Endodermal cell (in vitro differentiated cells): ENCODE results near the gene IST1. TPM values are rescaled to one million over a fixed set of nuclear protein-coding genes. Genes with fewer than 3 reads are reported as not detected.

Experiments used
- DNase-seq: peaks from one replicate; pipeline ENCODE4 v3.0.0-alpha.2; 2017
- H3K27ac ChIP-seq: 2 replicates; pipeline ENCODE4 v1.5.1; 2013; ENCODE audit warnings: mild to moderate bottlenecking, low read depth, low read length, moderate library complexity
- H3K27me3 ChIP-seq: 2 replicates; pipeline ENCODE4 v1.6.1; 2013; ENCODE audit warnings: mild to moderate bottlenecking, low read length, moderate library complexity; ENCODE audit not compliant: insufficient read depth, control insufficient read depth, poor library complexity, severe bottlenecking
- H3K36me3 ChIP-seq: 2 replicates; pipeline ENCODE4 v1.7.0; 2013; ENCODE audit warnings: mild to moderate bottlenecking, low read length, moderate library complexity; ENCODE audit not compliant: control insufficient read depth, insufficient read depth
- H3K4me1 ChIP-seq: one replicate; pipeline ENCODE4 v1.7.0; 2013; ENCODE audit warnings: low read length; ENCODE audit not compliant: control insufficient read depth, insufficient read depth
- H3K4me3 ChIP-seq: 2 replicates; pipeline ENCODE4 v1.5.1; 2013; ENCODE audit warnings: mild to moderate bottlenecking, low read length, moderate library complexity
- H3K9ac ChIP-seq: 2 replicates; pipeline ENCODE4 v1.6.1; 2013; ENCODE audit warnings: mild to moderate bottlenecking, low read length, moderate library complexity; ENCODE audit not compliant: poor library complexity, severe bottlenecking; ENCODE audit errors: extremely low read depth
- H3K9me3 ChIP-seq: 2 replicates; pipeline ENCODE4 v1.6.1; 2013; ENCODE audit warnings: mild to moderate bottlenecking, low read length, moderate library complexity; ENCODE audit not compliant: control insufficient read depth
- H3K27ac Mint-ChIP-seq: 2 replicates; pipeline ENCODE4 v1.8.0; 2020; ENCODE audit warnings: mixed read lengths
- H3K27me3 Mint-ChIP-seq: 2 replicates; pipeline ENCODE4 v1.8.0; 2021; ENCODE audit warnings: mild to moderate bottlenecking, mixed read lengths; ENCODE audit not compliant: insufficient read depth
- H3K36me3 Mint-ChIP-seq: 2 replicates; pipeline ENCODE4 v1.8.0; 2020; ENCODE audit warnings: low read depth, mixed read lengths
- H3K4me1 Mint-ChIP-seq: 2 replicates; pipeline ENCODE4 v1.8.0; 2020; ENCODE audit warnings: mixed read lengths
- H3K4me3 Mint-ChIP-seq: 2 replicates; pipeline ENCODE4 v1.8.0; 2020; ENCODE audit warnings: mild to moderate bottlenecking, moderate library complexity, mixed read lengths
- H3K9me3 Mint-ChIP-seq: 2 replicates; pipeline ENCODE4 v1.8.0; 2020; ENCODE audit warnings: mild to moderate bottlenecking, mixed read lengths
- WGBS, 2 experiments: methylation state at CpG; one replicate each; pipeline versions ENCODE4 v1.1.5 to v1.1.7; 2013; ENCODE audit warnings: missing lambda C conversion rate in 2 of 2, mixed read lengths in 1 of 2; ENCODE audit not compliant: insufficient coverage in 1 of 2, insufficient read length in 1 of 2; 5-methylcytosine and 5-hydroxymethylcytosine counted together
- total RNA-seq, 2 donors: library from RNA; stranded (reverse); fragmentation: NEBNext Ultra II Directional in 1 of 2; extraction: Animal tissue kit (Norgen Biotek cat#: 25700) in 1 of 2; gene quantifications; 2 replicates in 1 of 2; 3 replicates in 1 of 2; pipeline ENCODE4 v1.2.1, GENCODE V29; 2021
- TF ChIP-seq, protein P1 (sequence below): fragments of 200-600 bp; sonication (generic); conservative IDR thresholded peaks from 2 replicates; pipeline ENCODE4 v1.5.0; 2021; ENCODE audit warnings: antibody characterized with exemption, mild to moderate bottlenecking

Gene IST1
- total RNA-seq, 2 donors from 2014 or later: 259 to 319 TPM

DNA sequence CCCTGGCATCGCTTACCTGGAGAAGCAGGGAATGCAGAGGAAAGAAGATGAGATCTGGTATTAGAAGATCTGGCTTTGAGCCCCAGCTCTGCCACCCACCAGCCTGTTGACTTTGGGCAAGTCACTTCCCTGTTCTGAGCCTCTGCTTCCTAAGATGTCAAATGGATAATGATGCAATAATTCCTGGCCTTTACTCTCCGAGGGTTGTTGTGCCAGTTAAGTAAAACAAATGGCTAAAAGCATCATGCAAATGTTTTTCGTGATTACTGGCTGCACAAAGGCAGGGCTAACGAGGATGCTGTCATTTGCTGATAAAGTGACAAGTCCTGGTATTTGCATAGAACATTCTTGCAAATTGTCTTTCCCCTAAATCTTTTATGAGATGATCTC lies 10.1 kb upstream of the IST1 start:
- Mint-ChIP-seq H3K4me1 (peaks cover 23% of the 10 kb centered on the region), H3K27me3 (no peaks in the 10 kb centered on the region), H3K4me3 (peak overlapping the region; percentile 85), H3K9me3 (no peaks in the 10 kb centered on the region), H3K27ac (no peak overlapping the region), H3K36me3 (peaks cover 5% of the 10 kb centered on the region)
- H3K4me3 ChIP-seq: no peak overlapping the region
- TF ChIP-seq, protein P1, sequence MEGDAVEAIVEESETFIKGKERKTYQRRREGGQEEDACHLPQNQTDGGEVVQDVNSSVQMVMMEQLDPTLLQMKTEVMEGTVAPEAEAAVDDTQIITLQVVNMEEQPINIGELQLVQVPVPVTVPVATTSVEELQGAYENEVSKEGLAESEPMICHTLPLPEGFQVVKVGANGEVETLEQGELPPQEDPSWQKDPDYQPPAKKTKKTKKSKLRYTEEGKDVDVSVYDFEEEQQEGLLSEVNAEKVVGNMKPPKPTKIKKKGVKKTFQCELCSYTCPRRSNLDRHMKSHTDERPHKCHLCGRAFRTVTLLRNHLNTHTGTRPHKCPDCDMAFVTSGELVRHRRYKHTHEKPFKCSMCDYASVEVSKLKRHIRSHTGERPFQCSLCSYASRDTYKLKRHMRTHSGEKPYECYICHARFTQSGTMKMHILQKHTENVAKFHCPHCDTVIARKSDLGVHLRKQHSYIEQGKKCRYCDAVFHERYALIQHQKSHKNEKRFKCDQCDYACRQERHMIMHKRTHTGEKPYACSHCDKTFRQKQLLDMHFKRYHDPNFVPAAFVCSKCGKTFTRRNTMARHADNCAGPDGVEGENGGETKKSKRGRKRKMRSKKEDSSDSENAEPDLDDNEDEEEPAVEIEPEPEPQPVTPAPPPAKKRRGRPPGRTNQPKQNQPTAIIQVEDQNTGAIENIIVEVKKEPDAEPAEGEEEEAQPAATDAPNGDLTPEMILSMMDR: no peak
- 60 to 61% methylated on average over 3 to 4 of the region's 4 CpGs for WGBS, 2 experiments
- peak; percentile 60 for DNase-seq
- no peaks in the 10 kb centered on the region for H3K27me3 ChIP-seq
- no peaks in the 10 kb centered on the region for H3K4me1 ChIP-seq
- H3K27ac ChIP-seq: no peak overlapping the region
- H3K9me3 ChIP-seq: no peaks in the 10 kb centered on the region
- peaks cover 14% of the 10 kb centered on the region for H3K36me3 ChIP-seq
- H3K9ac ChIP-seq: no peak overlapping the region

DNA sequence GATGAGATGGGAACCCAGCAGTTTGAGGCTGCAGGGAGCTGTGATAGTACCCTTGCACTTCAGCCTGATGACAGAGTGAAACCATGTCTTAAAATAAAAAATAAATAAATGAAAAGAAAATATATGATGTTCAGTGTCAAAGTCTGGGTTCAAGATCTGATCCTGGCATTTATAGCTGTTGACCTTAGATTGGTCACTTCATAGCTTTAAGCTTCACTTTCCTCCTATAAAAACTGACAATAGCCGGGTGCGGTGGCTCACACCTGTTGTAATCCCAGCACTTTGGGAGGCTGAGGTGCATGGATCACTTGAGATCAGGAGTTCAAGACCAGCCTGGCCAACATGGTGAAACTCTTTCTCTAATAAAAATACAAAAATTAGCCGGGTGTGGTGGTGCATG lies 6.2 kb upstream of the IST1 start:
- no peaks in the 10 kb centered on the region for H3K36me3 ChIP-seq
- H3K9ac ChIP-seq: no peak overlapping the region
- peaks cover 14% of the 10 kb centered on the region for H3K4me1 Mint-ChIP-seq
- H3K36me3 Mint-ChIP-seq: no peaks in the 10 kb centered on the region
- H3K27ac Mint-ChIP-seq: no peak overlapping the region
- no peaks in the 10 kb centered on the region for H3K27me3 Mint-ChIP-seq
- H3K27me3 ChIP-seq: no peaks in the 10 kb centered on the region
- no peak overlapping the region for H3K4me3 ChIP-seq
- H3K27ac ChIP-seq: no peak overlapping the region
- no peaks in the 10 kb centered on the region for H3K4me1 ChIP-seq
- no peak overlapping the region for H3K4me3 Mint-ChIP-seq
- 84 to 95% methylated on average over 3 of the region's 3 CpGs for WGBS, 2 experiments
- H3K9me3 ChIP-seq: no peaks in the 10 kb centered on the region
- no peaks in the 10 kb centered on the region for H3K9me3 Mint-ChIP-seq
- TF ChIP-seq, protein P1: no peak
- no peak for DNase-seq

DNA sequence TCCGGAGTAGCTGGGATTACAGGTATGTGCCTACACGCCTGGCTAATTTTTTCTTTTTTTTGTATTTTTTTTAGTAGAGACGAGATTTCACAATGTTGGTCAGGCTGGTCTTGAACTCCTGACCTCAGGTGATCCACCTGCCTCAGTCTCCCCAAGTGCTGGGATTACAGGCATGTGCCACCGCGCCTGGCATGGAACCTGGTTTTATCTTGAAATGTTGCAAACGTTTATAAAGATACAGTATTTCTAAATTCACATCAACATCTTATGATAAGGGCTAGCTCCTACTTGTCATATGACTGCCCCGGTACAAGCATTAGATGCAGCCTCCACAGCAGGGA lies 1.5 kb upstream of the IST1 start:
- Histone ChIP-seq H3K36me3 (peaks cover 12% of the 10 kb centered on the region), H3K9ac (peak overlapping the region; percentile 97), H3K4me1 (no peaks in the 10 kb centered on the region), H3K27me3 (no peaks in the 10 kb centered on the region), H3K4me3 (peak overlapping the region; percentile 99), H3K9me3 (no peaks in the 10 kb centered on the region), H3K27ac (no peak overlapping the region)
- H3K36me3 Mint-ChIP-seq: peaks cover 9% of the 10 kb centered on the region
- peak overlapping the region; percentile 99 for H3K4me3 Mint-ChIP-seq
- no peaks in the 10 kb centered on the region for H3K9me3 Mint-ChIP-seq
- no peaks in the 10 kb centered on the region for H3K27me3 Mint-ChIP-seq
- 59 to 71% methylated on average over 4 to 7 of the region's 7 CpGs for WGBS, 2 experiments
- TF ChIP-seq, protein P1: no peak
- no peak for DNase-seq
- H3K27ac Mint-ChIP-seq: peak overlapping the region; percentile 99
- H3K4me1 Mint-ChIP-seq: peaks cover 5% of the 10 kb centered on the region
